HG03025 (cell line): ENCODE data around the gene SLC25A43.
"Not testable (repeated sequence)": the region's sequence is repeated elsewhere in the genome, so short reads cannot be mapped to it uniquely, and the experiment has no call there.

ENCODE experiments used
- ATAC-seq: cut with Tn5 transposase; IDR thresholded peaks from one replicate; pipeline ENCODE4 v1.9.1; 2021; ENCODE audit warnings: mild to moderate bottlenecking, moderate library complexity; ENCODE audit not compliant: unreplicated experiment, low FRiP score

SLC25A43 gene

GRCh38 chrX:119493851-119494495 is 94.8 kb downstream of the SLC25A43 start:
- not testable (repeated sequence) for ATAC-seq

- ATAC-seq = no peak
These were observed 96.9 kb downstream of the SLC25A43 start for GRCh38 chrX:119495734-119496726.

DNA sequence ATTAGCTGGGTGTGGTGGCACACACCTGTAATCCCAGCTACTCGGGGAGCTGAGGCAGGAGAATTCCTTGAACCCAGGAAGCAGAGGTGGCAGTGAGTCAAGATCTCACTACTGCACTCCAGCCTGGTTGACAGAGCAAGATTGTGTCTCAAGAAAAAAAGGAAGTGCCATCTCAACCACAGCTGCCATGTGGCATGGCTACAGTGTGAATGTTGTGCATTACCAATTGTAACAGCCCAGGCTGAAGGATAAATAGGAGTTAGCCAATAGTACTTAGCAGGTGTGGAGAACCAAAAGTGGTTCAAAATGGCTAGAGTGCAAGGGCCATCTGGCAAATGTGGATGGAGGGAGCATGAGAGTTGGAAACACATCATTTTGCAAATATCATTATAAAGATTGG is 98.0 kb downstream of the SLC25A43 start:
- no peak for ATAC-seq

- ATAC-seq = no peak
These were observed 101.1 kb downstream of the SLC25A43 start for GRCh38 chrX:119500061-119500800.

GRCh38 chrX:119501511-119502148 is 102.5 kb downstream of the SLC25A43 start:
- no peak for ATAC-seq

- ATAC-seq = no peak
These were observed 103.8 kb downstream of the SLC25A43 start for GRCh38 chrX:119502727-119503483.

- ATAC-seq = no peak
These were observed 104.3 kb downstream of the SLC25A43 start for GRCh38 chrX:119503484-119503861.
